ENCODE measurements around the gene IQCB1.

GRCh38 chr3:121752261-121752660, 82.6 kb downstream of the IQCB1 start:
- no peak for TF ChIP-seq NANOG (IDR thresholded peaks at IDR 0.05; ENCODE audit: insufficient read depth, low read depth, low read length, poor library complexity, severe bottlenecking)
- no peak for TF ChIP-seq GTF2F1 (IDR thresholded peaks at IDR 0.05; ENCODE audit: borderline replicate concordance, low read depth, low read length)
- TF ChIP-seq POLR2AphosphoS5 (IDR thresholded peaks at IDR 0.05; ENCODE audit: low read depth, low read length) = no peak
- no peak for TF ChIP-seq CTCF (IDR thresholded peaks at IDR 0.05; ENCODE audit: control extremely low read depth in 1 of 3, insufficient read depth in 1 of 3, low read depth in 1 of 3, low read length in 3 of 3)
- TF ChIP-seq POLR2A (IDR thresholded peaks at IDR 0.05; ENCODE audit: control extremely low read depth in 1 of 2, low read depth in 2 of 2, low read length in 2 of 2) = no peak
- TF ChIP-seq TBP (IDR thresholded peaks at IDR 0.05; ENCODE audit: low read depth, low read length) = no peak
- no peak for TF ChIP-seq JUND (IDR thresholded peaks at IDR 0.05; ENCODE audit: low read length)
- TF ChIP-seq RFX5 (IDR thresholded peaks at IDR 0.05; ENCODE audit: borderline replicate concordance, low read depth, low read length) = no peak
- no peak for TF ChIP-seq EGR1 (IDR thresholded peaks at IDR 0.05; ENCODE audit: borderline replicate concordance, low read depth, low read length)
- no peak for TF ChIP-seq EZH2 (IDR thresholded peaks at IDR 0.05; ENCODE audit: low read depth, low read length, severe bottlenecking)
- TF ChIP-seq MAFK (IDR thresholded peaks at IDR 0.05; ENCODE audit: low read depth, low read length) = no peak
- TF ChIP-seq TAF1 (IDR thresholded peaks at IDR 0.05; ENCODE audit: low read depth, low read length) = no peak
- no peak for TF ChIP-seq NRF1 (IDR thresholded peaks at IDR 0.05; ENCODE audit: low read depth, low read length)
- no peak for TF ChIP-seq CEBPB (IDR thresholded peaks at IDR 0.05; ENCODE audit: low read depth, low read length)
